GOT3 (cell line): Measurements from ENCODE around the gene RNF144A.

Experiments
- DNase-seq: peaks from one replicate; lab custom pipeline; 2025; ENCODE audit warnings: mixed read lengths; lab: John Stamatoyannopoulos, UW

Gene RNF144A

DNA sequence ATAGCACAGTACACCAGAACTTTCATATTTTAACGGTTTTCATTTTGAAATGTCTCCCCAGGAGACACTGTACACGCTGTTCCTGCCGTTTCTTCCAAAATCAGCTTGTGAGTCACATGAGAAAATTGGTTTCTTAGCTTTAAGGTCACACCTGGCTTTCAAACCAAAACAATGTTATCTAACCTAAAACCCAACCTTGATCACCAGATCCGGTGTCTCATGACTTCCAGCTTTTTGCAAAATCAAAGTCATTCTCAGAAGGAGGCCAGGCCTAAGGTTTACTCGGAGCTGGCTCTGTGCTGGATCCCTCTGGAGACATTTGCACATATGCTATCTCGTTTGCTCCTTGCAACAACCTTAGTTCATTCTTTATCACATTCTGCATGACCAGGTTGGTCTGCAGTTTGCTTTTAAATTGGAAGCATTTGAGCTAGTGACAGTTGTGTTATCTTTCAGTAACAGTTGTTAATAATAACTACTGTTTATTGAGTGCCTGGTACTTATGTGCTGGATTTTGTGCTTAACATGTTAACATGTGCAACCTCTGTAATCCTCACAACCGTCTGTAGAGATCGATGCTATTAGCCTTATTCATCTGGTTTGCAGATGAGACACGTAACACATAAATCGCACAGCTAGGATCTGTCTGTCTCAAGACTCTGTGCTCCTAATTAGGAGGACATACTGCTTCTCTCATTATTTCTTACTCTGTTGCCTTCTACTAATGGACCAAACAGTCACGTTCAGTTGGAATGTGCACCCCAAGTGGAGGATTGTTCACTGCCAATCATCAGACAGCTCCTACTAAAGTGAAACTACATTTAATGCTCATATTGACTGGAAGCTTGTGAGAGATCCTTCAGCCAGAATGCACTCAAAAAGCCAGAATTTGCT is 105.5 kb downstream of the RNF144A start:
- DNase-seq = no peak

DNA sequence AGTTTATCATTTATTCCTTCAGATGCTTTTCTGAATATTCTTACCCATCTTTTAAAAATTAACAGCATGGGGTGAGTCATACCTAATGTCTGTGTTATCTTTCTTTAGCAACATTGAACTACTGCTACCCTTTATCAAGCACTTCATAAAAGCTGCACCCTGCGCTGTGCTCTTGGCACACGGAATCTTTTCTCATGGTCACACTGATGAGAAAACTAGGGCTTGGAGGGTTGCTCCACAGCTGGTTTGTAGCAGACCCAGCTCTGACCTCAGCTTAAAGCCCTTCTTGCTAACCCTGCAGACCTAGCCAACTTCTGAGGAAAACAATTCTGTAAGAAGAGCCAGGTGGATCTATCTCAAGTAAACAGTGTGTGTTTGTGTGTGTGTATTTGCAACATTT is 106.3 kb downstream of the RNF144A start:
- DNase-seq = no peak

DNA sequence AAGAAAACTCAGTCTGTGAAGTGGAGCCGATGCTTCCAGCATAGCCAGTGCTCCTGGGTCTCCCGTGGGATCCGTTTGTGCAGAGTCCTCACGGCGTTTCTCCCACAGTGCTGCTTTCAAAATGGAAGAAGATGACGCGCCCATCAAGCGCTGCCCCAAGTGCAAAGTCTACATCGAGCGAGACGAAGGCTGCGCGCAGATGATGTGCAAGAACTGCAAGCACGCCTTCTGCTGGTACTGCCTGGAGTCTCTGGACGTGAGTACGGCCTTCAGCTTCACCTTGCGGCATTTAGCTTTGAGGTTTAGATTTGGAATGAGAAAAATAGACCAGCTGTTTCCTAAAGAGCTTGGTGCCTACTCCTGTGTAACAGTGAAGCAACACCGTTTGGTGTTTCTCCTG is 107.0 kb downstream of the RNF144A start:
- DNase-seq = no peak

DNA sequence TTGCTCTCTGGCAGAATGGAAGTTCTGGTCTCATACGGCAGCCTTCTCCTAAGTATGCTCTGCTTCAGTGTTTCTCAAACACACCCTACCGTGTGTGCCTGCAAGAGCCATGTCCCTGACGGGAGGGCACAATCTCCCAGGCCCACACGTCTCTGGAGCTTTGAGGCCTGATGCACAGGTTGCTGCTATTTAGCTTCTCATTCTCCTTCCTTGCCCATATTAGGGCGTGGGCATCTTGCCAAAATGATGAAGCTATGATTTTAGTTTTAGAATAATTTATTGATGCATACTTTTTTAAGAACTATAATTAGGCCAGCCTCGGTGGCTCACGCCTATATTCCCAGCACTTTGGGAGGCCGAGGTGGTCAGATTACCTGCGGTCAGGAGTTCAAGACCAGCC is 107.9 kb downstream of the RNF144A start:
- no peak for DNase-seq

DNA sequence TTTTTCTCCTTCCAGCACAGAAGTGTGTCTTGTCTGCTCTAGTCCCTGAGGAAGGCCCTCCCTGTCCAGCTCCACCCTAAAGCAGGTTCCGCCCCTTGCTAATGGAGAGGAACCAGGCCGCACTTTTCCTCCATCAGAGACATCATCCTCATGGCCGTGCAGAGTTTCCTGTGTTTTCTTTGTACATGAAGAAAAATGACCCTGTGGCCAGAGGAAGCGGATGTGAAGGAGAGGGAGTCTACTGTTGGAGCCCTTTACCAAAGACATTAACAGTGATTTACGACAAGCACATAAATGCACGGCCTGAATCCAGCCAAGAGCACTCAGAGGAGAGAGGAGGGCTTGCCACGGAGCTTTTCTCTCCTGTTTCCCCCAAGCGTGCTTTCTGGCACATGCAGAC is 109.5 kb downstream of the RNF144A start:
- no peak for DNase-seq

DNA sequence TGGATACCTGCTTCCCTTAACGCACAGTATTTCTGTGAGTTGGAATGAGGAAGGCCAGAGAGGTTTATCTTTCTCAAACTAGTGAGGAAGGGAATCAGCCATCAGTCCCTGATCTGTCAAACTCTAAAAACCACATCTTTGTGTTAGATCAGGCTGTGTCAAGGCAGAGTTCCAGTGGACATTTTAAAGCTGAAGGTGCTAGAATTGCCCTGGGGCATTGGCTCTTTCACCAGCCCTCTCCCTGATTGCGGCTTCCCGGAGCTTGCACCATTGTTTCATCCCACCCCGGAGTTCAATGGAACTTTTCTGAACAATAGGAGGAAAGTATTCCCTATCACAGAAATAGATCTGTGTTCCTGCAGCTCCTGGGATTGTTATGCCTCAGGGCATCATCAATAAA is 110.2 kb downstream of the RNF144A start:
- no peak for DNase-seq

DNA sequence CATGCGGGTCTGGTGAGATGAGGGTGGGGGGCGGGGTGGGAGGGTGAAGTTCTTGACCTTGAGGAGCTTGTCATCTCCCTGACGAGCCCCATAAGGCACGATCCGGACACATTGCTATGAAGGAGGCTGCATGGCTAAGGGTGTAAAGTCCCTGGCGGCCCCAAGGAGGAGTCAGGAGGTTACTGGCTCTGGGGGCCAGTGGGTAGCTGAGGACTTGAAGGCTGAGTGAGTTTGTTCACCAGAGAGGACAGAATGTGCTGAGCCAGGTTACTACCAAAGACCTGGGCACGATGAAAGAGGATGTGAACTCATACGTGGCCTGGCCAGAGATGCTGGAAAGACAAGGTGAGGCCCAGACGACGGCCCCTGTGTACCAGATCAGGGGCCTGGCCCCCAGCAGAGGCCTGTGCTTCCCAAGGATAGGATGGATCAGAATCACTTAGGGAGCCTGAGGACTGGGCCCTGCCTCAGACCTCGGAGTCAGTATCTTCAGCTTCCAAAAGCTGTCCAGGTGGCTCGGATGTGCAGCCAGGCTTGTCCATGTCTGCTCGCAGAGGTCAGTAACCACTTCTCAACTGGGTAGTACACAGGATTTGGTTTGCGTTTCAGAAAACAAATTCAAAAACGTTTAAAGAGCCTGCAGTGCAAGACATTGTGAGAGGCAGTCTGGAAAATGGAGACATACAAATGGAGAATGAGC is 110.9 kb downstream of the RNF144A start:
- DNase-seq = no peak

DNA sequence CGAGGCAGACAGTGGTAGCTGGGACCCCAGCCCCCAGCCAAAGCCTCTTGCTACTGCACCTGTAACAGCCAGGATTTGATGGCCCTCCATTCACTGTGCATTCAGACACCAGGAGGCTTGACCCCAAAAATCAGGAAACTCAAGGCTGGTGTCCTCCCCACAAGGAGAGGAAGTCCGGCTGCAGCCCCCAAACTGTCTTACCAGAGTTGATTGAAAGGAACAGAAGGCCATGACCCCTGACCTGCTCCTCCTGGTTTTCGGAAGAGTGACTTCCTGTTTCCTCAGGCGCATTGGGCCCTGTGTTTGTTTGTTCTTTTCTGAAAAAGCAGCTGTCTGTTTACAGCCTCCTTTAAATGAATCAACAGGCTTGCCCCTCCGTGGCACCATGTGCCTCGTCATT is 111.6 kb downstream of the RNF144A start:
- no peak for DNase-seq

DNA sequence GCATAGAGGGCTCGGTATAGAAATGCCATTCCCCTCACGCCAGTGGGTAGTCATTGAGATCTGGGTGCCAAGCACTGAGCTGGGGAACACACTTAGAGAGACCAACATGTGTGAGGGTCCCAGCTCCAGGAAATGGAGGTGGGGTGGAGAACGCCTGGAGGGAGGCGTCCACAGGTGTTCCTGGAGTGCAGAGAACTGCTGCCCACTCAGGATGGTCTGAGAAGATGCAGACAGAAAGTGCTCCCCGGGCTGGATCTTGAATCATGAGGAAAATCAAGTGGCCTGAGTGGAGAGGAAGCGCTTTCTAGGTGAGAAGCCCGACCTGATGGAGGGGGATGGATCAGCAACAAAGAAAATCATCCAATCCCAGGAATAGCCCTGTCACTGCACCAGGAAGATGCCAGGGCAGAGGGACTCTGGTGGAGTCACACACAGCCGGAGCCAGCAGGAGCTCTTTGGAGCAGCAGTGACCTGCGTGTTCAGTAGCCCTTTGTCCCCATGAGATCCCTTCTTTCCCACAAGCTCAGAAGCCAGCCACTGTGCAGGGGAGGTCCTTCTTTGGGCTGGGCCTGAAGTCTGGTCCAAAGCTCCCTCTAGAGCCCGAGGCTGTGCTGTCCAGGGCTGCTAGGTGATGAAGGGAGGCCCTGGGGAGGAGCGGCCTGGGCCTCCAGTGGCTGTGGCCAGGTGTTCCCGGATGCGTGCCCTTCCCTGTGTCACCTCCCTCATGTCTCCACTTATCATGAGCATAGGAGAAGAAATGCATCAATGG is 112.3 kb downstream of the RNF144A start:
- DNase-seq = no peak

DNA sequence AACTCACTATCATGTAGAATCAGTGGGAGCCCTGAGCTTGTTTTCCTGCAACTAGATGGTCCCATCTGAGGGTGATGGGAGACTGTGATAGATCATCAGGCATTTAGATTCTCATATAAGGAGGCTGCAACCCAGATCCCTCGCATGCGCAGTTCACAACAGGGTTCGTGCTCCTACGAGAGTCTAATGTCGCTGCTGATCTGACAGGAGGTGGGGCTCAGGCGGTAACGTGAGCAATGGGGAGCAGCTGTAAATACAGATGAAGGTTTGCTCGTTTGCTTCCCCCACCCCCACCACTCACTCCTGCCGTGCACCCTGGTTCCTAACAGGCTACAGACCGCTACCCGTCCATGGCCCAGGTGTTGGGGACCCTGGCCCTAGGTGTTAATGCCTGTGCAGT is 113.6 kb downstream of the RNF144A start:
- no peak for DNase-seq

DNA sequence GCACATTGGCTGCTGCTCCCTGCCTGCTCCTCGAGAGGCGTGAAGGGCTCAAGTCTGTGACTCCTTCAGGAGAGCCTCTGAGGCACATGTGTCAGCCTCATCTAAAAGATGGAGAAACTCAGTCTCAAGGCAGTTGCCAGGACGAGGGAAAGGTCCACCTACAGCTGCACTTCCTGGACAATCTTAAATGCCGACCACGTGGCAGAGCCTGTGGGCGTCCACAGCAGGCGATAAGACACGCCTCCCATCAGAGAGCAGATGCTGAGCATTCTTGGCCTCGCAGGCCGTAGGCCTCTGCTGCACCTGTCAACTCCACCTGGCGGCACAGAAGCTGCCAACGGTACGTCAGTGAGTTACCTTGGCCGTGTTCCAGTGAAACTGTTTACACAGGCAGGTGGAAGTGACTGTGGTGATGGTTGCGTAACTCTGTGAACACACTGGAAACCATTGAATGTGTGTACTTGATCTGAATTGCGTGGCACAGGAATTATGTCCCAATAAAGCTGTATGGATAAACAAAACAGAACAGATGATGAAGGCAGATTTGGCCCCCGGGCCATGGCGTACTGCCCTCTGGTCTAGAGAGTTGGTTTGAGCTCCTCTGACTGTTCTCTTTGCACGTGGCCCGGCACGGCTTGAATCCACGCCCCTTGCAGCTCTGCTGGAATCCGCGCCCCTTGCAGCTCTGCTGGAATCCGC is 114.5 kb downstream of the RNF144A start:
- no peak for DNase-seq

DNA sequence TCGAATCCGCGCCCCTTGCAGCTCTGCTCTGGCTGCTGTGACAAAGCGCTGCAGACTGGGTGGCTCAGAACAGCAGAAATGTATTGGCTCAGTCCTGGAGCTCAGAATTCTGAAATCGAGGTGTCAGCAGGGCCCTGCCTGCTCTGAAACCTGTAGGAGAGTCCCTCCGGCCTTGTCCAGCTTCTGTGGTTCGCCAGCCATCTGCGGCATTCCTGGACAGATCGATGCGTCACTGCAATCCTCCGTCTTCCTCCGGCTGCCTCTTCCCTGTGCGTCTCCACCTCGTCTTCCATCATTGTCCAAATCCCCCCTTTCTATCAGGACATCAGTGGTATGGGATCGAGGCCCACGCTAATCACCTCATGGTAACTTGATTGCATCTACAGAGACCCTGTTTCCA is 115.2 kb downstream of the RNF144A start:
- DNase-seq = no peak

DNA sequence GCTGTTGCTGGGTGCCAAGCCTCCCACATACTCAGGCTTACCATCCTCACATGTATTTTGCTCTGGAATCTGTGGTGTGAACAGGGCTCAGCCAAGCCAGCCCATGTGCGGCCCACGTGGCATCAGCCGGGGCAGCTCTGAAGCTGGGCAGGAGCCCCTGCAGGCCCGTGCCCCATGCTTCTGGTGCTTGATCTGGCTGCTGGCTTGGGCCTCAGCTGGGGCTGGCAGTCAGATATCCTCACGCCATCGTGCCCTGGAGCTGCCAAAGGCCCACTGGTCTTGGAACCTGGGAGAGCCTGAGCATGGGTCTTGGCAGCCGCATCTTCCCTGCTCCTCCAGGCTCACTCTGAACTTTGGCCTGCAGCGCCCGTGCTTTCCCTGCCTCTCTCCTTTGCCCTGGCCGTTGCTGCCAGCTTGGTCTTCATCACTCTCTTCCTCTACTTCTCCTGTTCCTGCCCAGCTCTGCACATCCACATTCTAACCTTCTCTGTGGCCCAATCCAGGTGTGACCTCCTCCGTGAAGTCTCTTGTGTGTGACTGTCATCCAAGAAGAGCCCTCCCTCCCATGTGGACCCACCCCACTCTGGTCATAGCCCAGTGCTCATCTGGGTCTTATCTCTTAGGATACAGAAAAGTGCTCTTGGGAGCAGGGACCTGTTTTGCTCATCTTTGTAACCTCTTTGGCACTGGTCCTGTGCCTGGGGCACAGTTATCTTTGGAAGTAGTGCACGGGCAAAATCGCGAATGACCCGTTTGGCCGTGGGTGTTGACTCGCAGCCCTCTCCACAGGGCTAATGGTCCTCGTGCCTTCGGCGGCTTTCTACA is 116.1 kb downstream of the RNF144A start:
- no peak for DNase-seq

DNA sequence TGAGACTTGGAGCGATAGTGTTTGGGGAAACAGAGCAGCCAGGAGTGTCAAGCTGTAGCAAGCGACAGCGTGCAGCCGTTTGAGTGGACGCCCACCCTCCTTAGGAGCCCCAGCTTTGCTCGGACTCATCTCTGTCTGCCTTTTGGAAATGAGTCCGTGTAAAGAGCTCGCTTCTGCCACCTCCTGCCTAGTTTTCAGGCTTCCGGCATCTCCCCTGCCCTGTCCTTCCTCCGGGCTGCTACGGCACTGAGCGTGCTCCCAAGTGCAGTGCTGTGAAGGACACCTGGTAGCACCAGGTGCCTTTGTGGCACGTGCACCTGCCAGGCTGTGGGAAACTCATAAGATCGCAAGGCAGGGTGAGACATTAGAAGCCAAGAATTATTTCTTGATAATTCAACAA is 117.1 kb downstream of the RNF144A start:
- DNase-seq = no peak

DNA sequence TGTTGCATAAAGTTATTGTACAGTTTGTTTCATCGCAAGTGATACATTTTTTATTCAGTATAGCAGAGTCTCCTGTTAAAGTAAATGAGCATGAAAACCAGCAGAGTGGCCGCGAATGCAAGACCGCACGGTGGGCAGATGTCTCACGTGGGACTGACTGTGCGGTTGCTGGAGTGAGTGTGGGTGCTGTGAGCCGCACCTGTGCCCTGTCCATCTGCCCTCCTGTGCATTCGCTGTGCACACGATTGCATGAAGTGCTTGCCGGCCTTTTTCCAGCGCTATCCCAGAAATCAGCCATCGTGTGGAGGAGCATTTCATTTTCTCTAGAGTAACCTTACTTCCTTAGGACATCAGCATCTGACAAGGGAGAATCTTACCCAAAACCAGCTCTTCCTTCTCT is 118.7 kb downstream of the RNF144A start:
- no peak for DNase-seq

DNA sequence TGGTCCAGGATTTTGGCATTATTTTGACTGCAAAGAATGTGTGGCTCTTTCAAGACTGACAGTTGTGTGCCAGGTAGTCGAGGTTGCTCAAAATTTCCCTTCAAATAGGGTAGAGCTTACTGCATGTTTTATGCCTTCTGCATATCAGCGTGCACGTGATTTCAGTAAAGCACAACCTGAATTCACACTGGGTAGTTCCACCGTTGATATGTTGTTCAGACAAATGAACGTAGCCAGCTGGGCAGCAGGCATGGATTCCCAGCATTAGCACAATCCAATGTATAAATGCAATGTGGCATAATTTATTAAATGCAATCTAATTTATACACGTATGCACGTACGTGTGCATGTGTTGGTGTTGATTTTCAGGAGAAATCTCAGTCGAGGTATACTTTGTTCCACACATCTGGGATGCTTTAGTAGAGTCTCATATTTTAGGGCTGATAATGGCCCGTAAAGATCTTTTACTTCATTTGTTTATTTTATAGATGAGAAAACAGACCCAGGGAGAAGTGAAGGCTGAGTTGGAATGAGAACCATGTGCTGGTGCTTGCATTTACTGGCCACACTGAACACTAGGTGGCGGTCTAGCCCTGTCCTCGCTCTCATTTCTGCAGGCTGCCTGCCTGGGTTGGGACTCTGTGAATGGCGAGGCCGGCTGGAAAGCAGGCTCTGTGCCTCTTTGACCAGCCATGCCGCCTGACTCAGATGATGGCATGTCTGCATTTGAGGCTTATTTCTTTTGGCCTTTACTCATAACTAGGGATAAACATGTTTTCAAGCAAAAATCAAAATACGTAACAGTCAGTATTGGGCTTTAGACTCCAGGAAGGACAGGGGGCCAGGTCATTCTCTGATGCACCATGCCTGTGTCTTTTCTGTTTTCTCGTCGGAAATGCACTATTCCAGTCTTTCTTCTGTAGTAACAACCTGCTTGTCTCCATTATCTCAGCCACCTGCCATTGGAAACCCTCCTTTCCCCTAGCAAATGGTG is 120.4 kb downstream of the RNF144A start:
- no peak for DNase-seq

DNA sequence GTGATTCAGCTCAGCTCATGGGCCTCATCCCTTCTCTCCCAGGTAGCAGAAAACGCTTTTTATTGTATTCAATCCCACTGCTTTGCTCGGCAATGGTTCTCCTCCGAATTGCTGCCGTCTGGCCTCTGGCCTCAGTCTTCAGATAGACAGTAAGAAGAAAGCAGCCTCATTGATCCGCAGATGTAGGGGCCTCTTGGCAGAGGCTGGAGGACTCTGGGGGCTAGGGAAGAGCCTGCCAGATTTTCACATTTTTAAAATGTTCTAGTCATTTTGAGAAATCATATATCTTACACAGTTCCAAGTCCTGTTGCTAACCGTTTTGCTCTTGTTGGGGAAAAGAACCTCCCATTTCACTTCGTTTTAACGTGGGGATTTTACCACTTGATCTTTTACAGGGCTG is 123.3 kb downstream of the RNF144A start:
- DNase-seq = no peak

DNA sequence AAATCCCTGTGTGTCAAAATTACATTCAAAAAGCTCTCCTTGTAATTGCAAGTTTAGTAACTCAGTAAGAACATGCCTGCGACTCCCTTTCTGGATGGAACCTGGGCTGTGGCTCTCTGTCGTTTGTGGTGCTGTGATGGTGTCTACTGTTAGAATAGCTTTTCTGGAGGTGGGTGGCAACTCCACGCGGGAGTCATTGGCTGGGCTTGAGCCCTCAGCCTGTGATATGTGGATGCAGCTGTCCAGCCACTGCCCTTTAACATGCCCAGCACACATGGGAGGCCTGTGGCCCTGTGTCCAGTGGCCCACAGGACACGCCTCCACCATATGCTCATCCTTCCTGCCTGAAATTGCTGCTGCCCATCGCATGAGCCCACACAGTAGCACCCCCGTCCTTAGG is 124.2 kb downstream of the RNF144A start:
- no peak for DNase-seq

DNA sequence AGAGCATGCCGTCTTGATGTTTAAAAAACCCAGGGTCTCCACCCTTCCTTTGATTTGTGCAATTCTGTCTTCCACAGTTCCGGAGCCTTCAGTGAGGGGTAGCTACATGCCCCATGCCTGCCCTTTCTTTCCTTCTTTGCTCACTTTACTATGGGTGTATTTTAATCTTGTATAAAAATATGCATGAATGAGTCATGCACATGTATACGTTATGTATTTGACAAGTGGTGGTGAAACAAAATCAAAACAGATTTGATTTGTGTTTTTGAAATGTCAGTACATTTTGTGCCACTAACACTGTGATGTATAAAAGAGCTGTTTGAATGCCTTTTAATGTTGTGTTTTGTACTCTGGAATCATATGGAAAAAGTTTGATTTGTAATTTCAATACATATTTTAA is 126.5 kb downstream of the RNF144A start:
- no peak for DNase-seq
